A549 (cell line): ENCODE data around the gene SYPL1. TPM values are rescaled to one million over a fixed set of nuclear protein-coding genes. Genes with fewer than 3 reads are reported as not detected.

Source experiments
- ATAC-seq, 2 experiments: fragments of 200-7000 bp in 1 of 2; fragments of >200 bp in 1 of 2; cut with Nextera tagmentation in 1 of 2; cut with Tn5 transposase in 1 of 2; 3 replicates each; pipeline versions ENCODE4 v1.8.0 to v1.9.1; 2018 to 2020; ENCODE audit warnings: mild to moderate bottlenecking in 1 of 2, moderate library complexity in 1 of 2
- CTCF ChIA-PET: fragments of 300-600 bp; sonication (Branson Sonifier 250); formaldehyde crosslinking; extraction: SDS; loops from one replicate; lab custom pipeline; 2021; ENCODE audit warnings: antibody characterized with exemption, inconsistent platforms; lab: Yijun Ruan, JAX
- POLR2A ChIA-PET: fragments of 350-600 bp; formaldehyde crosslinking; extraction: SDS; loops from one replicate; lab custom pipeline; 2021; ENCODE audit warnings: antibody characterized with exemption, inconsistent platforms; lab: Yijun Ruan, JAX
- DNase-seq, 2 experiments: peaks; one replicate each; pipeline versions ENCODE4 v3.0.0 to v3.0.0-alpha.2; 2011 to 2016; ENCODE audit warnings: low read depth in 1 of 2, low spot score in 1 of 2
- FAIRE-seq: peaks from 2 replicates; lab custom pipeline; 2011; peaks lifted over from hg19 to GRCh38; lab: Jason Lieb, UNC
- H3K27ac ChIP-seq, 2 experiments: fragments of >200 bp; sonication (Bioruptor Twin); formaldehyde crosslinking; 3 replicates each; pipeline ENCODE4 v1.5.1; 2016 to 2017
- H3K4me1 ChIP-seq: fragments of >200 bp; sonication (Bioruptor Twin); formaldehyde crosslinking; 3 replicates; pipeline ENCODE4 v1.6.1; 2016
- H3K4me2 ChIP-seq: fragments of >200 bp; sonication (Bioruptor Twin); formaldehyde crosslinking; 3 replicates; pipeline ENCODE4 v1.6.1; 2016
- H3K4me3 ChIP-seq: fragments of >200 bp; sonication (Bioruptor Twin); formaldehyde crosslinking; 3 replicates; pipeline ENCODE4 v1.5.1; 2016
- H3K9me3 ChIP-seq: fragments of >200 bp; sonication (Bioruptor Twin); formaldehyde crosslinking; 3 replicates; pipeline ENCODE4 v1.6.1; 2016
- BCL3 ChIP-seq: fragments of >200 bp; sonication (Bioruptor Twin); formaldehyde crosslinking; IDR thresholded peaks from 3 replicates; pipeline ENCODE4 v1.6.1; 2016
- CEBPB ChIP-seq, 2 experiments: fragments of >200 bp in 1 of 2; sonication (Bioruptor Twin) in 1 of 2; formaldehyde crosslinking in 1 of 2; IDR thresholded peaks; 2 replicates each; pipeline ENCODE4 v1.6.1; 2012 to 2016
- CTCF ChIP-seq: fragments of >200 bp; sonication (Bioruptor Twin); formaldehyde crosslinking; IDR thresholded peaks from 3 replicates; pipeline ENCODE4 v1.5.1; 2016
- E2F6 ChIP-seq: IDR thresholded peaks from 2 replicates; pipeline ENCODE4 v1.6.1; 2012; ENCODE audit warnings: low read depth, borderline replicate concordance
- EHF ChIP-seq: fragments of 250-450 bp; sonication (Bioruptor Pico); IDR thresholded peaks from 2 replicates; pipeline ENCODE4 v1.5.0; 2020; ENCODE audit warnings: mild to moderate bottlenecking
- EHMT2 ChIP-seq: fragments of 200-600 bp; sonication (generic); IDR thresholded peaks from 2 replicates; pipeline ENCODE4 v1.6.1; 2016; ENCODE audit warnings: antibody characterized with exemption, low read depth, mild to moderate bottlenecking, moderate library complexity
- EP300 ChIP-seq, 2 experiments: fragments of >200 bp; sonication (Bioruptor Twin); formaldehyde crosslinking; IDR thresholded peaks; 2 replicates in 1 of 2; 3 replicates in 1 of 2; pipeline ENCODE4 v1.6.1; 2016 to 2017
- HOXA7 ChIP-seq: fragments of 250-450 bp; sonication (Bioruptor Pico); IDR thresholded peaks from 2 replicates; pipeline ENCODE4 v1.5.0; 2020; ENCODE audit warnings: mild to moderate bottlenecking, moderate library complexity
- JUN ChIP-seq, 2 experiments: fragments of >200 bp; sonication (Bioruptor Twin); formaldehyde crosslinking; IDR thresholded peaks; 2 replicates in 1 of 2; 3 replicates in 1 of 2; pipeline ENCODE4 v1.6.1; 2016 to 2017
- MAFK ChIP-seq: fragments of 450-650 bp; IDR thresholded peaks from 2 replicates; pipeline ENCODE4 v1.6.1; 2014; ENCODE audit not compliant: partially characterized antibody
- NFE2L2 ChIP-seq: fragments of 150-350 bp; conservative IDR thresholded peaks from 2 replicates; pipeline ENCODE4 v1.6.1; 2014; ENCODE audit warnings: low read length
- POLR2A ChIP-seq: IDR thresholded peaks from 2 replicates; pipeline ENCODE4 v1.6.1; 2012; ENCODE audit warnings: mild to moderate bottlenecking, low read length
- RCOR1 ChIP-seq: fragments of 150-350 bp; IDR thresholded peaks from 2 replicates; pipeline ENCODE4 v1.6.1; 2014; ENCODE audit warnings: antibody characterized with exemption, low read length, low read depth
- RNF2 ChIP-seq: fragments of 200-600 bp; sonication (generic); IDR thresholded peaks from 2 replicates; pipeline ENCODE4 v1.6.1; 2016; ENCODE audit warnings: low read depth, mild to moderate bottlenecking, antibody characterized with exemption, moderate library complexity, borderline replicate concordance
- SMC3 ChIP-seq: fragments of >200 bp; sonication (Bioruptor Twin); formaldehyde crosslinking; IDR thresholded peaks from 3 replicates; pipeline ENCODE4 v1.6.1; 2018; ENCODE audit warnings: inconsistent platforms
- TP53 ChIP-seq: fragments of 250-450 bp; sonication (Bioruptor Pico); IDR thresholded peaks from 2 replicates; pipeline ENCODE4 v1.5.0; 2021; ENCODE audit warnings: mild to moderate bottlenecking, moderate library complexity
- USF2 ChIP-seq: fragments of 450-650 bp; IDR thresholded peaks from 2 replicates; pipeline ENCODE4 v1.6.1; 2014; ENCODE audit warnings: antibody characterized with exemption
- ZSCAN20 ChIP-seq: fragments of 250-450 bp; sonication (Bioruptor Pico); IDR thresholded peaks from 2 replicates; pipeline ENCODE4 v1.8.0; 2022; ENCODE audit warnings: mild to moderate bottlenecking, moderate library complexity
- WGBS: methylation state at CpG from one replicate; pipeline ENCODE4 v1.1.6; 2017; ENCODE audit errors: missing lambda C conversion rate; 5-methylcytosine and 5-hydroxymethylcytosine counted together
- polyA plus RNA-seq, 4 experiments: library from polyadenylated mRNA; depleted of rRNA in 3 of 4; stranded (reverse); fragments of >200 nt; fragmentation: RNase III in 1 of 4; extraction: RNeasy Plus Mini Kit Qiagen cat#74134 plus additional on column Dnase treatment in 1 of 4; gene quantifications; 2 replicates in 3 of 4; 3 replicates in 1 of 4; pipeline ENCODE4 v1.2.3, GENCODE V29; 2011 to 2017

Gene SYPL1
- polyA plus RNA-seq, 2 of the 4 experiments (the other 2 are of a cell fraction), result 102 to 131 TPM

GRCh38 chr7:106121189-106121810 is 9.2 kb upstream of the SYPL1 start:
- peaks cover 3% of the 10 kb centered on the region; the same call in 2 of the 3 replicates for H3K4me1 ChIP-seq
- POLR2A ChIA-PET, result no interaction called here
- WGBS, result 81% methylated on average over 3 of the region's 3 CpGs
- H3K9me3 ChIP-seq, result no peaks in the 10 kb centered on the region
- CTCF ChIA-PET, result interaction anchor here (1.7 kb wide), 1 partner anchor 33 kb away, joined by 6 read pairs; no protein-coding TSS in a partner anchor
- no peak for ATAC-seq
- H3K27ac ChIP-seq, result no peak overlapping the region
- H3K4me2 ChIP-seq, result no peak overlapping the region
- DNase-seq, result no peak
- TF ChIP-seq ZSCAN20 (CRISPR knock-in tag) (no peak), POLR2A (no peak), RCOR1 (no peak)
- H3K4me3 ChIP-seq, result no peak overlapping the region
- no peak for FAIRE-seq

GRCh38 chr7:106120500-106120899 is 8.4 kb upstream of the SYPL1 start:
- DNase-seq (no peak), ATAC-seq (no peak), FAIRE-seq (no peak)
- Histone ChIP-seq H3K4me3 (no peak overlapping the region), H3K27ac (no peak overlapping the region), H3K4me2 (no peak overlapping the region), H3K9me3 (no peaks in the 10 kb centered on the region), H3K4me1 (no peaks in the 10 kb centered on the region)
- CTCF ChIA-PET, result no interaction called here
- WGBS, result 88% methylated on average over 2 of the region's 2 CpGs
- no peak for TF ChIP-seq SMC3
- POLR2A ChIA-PET, result no interaction called here

- H3K9me3 ChIP-seq, result no peaks in the 10 kb centered on the region
- no peak for ATAC-seq
- H3K4me3 ChIP-seq, result no peak overlapping the region
- WGBS, result 74% methylated on average over 3 of the region's 3 CpGs
- no peak overlapping the region for H3K4me2 ChIP-seq
- POLR2A ChIA-PET, result no interaction called here
- CTCF ChIA-PET, result interaction anchor here (1.1 kb wide), 1 partner anchor 34 kb away, joined by 3 read pairs; no protein-coding TSS in a partner anchor
- DNase-seq, result no peak
- no peak for TF ChIP-seq EHMT2
- no peak for TF ChIP-seq JUN (IDR thresholded peaks at IDR 0.05)
- no peak for TF ChIP-seq USF2
- no peak for TF ChIP-seq E2F6
- TF ChIP-seq EHF, result no peak
- TF ChIP-seq CEBPB (IDR thresholded peaks at IDR 0.05), result no peak
- no peak for TF ChIP-seq HOXA7 (CRISPR knock-in tag)
- no peak for TF ChIP-seq BCL3
- TF ChIP-seq TP53 (CRISPR knock-in tag), result no peak
- no peak for TF ChIP-seq NFE2L2
- no peak for TF ChIP-seq CTCF
- no peak for TF ChIP-seq RNF2
- TF ChIP-seq MAFK, result no peak
- TF ChIP-seq EP300 (IDR thresholded peaks at IDR 0.05), result no peak
- no peak for FAIRE-seq
- H3K27ac ChIP-seq, result no peak overlapping the region
- no peaks in the 10 kb centered on the region for H3K4me1 ChIP-seq
Observed at GRCh38 chr7:106119719-106120118, 7.6 kb upstream of the SYPL1 start.
